Measurements from ENCODE around the gene EDC3.
"Not testable (repeated sequence)": the region's sequence is repeated elsewhere in the genome, so short reads cannot be mapped to it uniquely, and the experiment has no call there.

Gene EDC3

GRCh38 chr15:74643665-74644204, 52.1 kb downstream of the EDC3 start:
- DNase-seq = no peak

GRCh38 chr15:74642734-74643664, 52.8 kb downstream of the EDC3 start:
- DNase-seq = no peak

- no peak for DNase-seq
Observed at GRCh38 chr15:74642348-74642733, 53.5 kb downstream of the EDC3 start.

GRCh38 chr15:74641151-74641550, 54.7 kb downstream of the EDC3 start:
- no peak for DNase-seq

GRCh38 chr15:74636984-74637383, 58.8 kb downstream of the EDC3 start:
- no peak for DNase-seq

GRCh38 chr15:74635228-74635627, 60.6 kb downstream of the EDC3 start:
- peak; percentile 79 for DNase-seq

- DNase-seq = no peak
Observed at GRCh38 chr15:74633781-74634180, 62.0 kb downstream of the EDC3 start.

GRCh38 chr15:74632601-74633000, 63.2 kb downstream of the EDC3 start:
- DNase-seq = no peak

GRCh38 chr15:74631935-74632560, 63.8 kb downstream of the EDC3 start:
- peak; percentile 75 for DNase-seq

GRCh38 chr15:74631408-74631807, 64.4 kb downstream of the EDC3 start:
- DNase-seq = no peak

GRCh38 chr15:74631087-74631385, 64.8 kb downstream of the EDC3 start:
- no peak for DNase-seq

- DNase-seq = no peak
Observed at GRCh38 chr15:74630284-74631086, 65.3 kb downstream of the EDC3 start.

GRCh38 chr15:74629696-74630095, 66.1 kb downstream of the EDC3 start:
- DNase-seq = not testable (repeated sequence)

GRCh38 chr15:74628949-74629348, 66.9 kb downstream of the EDC3 start:
- no peak for DNase-seq

- no peak for DNase-seq
Observed at GRCh38 chr15:74628199-74628598, 67.6 kb downstream of the EDC3 start.

GRCh38 chr15:74627766-74628165, 68.1 kb downstream of the EDC3 start:
- no peak for DNase-seq

GRCh38 chr15:74626752-74627692, 68.8 kb downstream of the EDC3 start:
- DNase-seq = no peak

- DNase-seq = no peak
Observed at GRCh38 chr15:74626336-74626735, 69.5 kb downstream of the EDC3 start.

GRCh38 chr15:74625693-74626092, 70.1 kb downstream of the EDC3 start:
- DNase-seq = no peak

GRCh38 chr15:74624020-74624602, 71.7 kb downstream of the EDC3 start:
- DNase-seq = no peak

- no peak for DNase-seq
Observed at GRCh38 chr15:74622758-74623157, 73.1 kb downstream of the EDC3 start.

GRCh38 chr15:74621936-74622335, 73.9 kb downstream of the EDC3 start:
- DNase-seq = no peak
